Neural cell (in vitro differentiated cells): ENCODE data around the gene MEFV. TPM values are rescaled to one million over a fixed set of nuclear protein-coding genes. Genes with fewer than 3 reads are reported as not detected.
"Not testable (repeated sequence)": the region's sequence is repeated elsewhere in the genome, so short reads cannot be mapped to it uniquely, and the experiment has no call there.

ENCODE experiments used
- H2AFZ ChIP-seq: fragments of 200-600, 300-800 bp; sonication (generic), shearing (Covaris generic); 2 replicates; pipeline ENCODE4 v1.6.0; 2014; ENCODE audit warnings: low read depth, mild to moderate bottlenecking, antibody characterized with exemption, low read length, moderate library complexity
- H3F3A ChIP-seq: fragments of 200-600 bp; shearing (Covaris generic); 2 replicates; pipeline ENCODE4 v1.6.1; 2016; ENCODE audit warnings: mild to moderate bottlenecking, moderate library complexity, mixed read lengths, antibody characterized with exemption, low read length; ENCODE audit not compliant: insufficient read depth, poor library complexity, severe bottlenecking
- H3K27ac ChIP-seq: fragments of 200-600, 300-800 bp; sonication (generic), shearing (Covaris generic); 2 replicates; pipeline ENCODE4 v1.5.1; 2014; ENCODE audit warnings: mild to moderate bottlenecking, low read length, moderate library complexity
- H3K27me3 ChIP-seq: fragments of 300-800, 200-600 bp; sonication (generic), shearing (Covaris generic); 2 replicates; pipeline ENCODE4 v1.6.0; 2014; ENCODE audit warnings: mild to moderate bottlenecking, low read depth, low read length, moderate library complexity; ENCODE audit not compliant: insufficient read depth
- H3K36me3 ChIP-seq: fragments of 300-800, 200-600 bp; sonication (generic), shearing (Covaris generic); 2 replicates; pipeline ENCODE4 v1.5.1; 2014; ENCODE audit warnings: mild to moderate bottlenecking, antibody characterized with exemption, low read length, moderate library complexity; ENCODE audit not compliant: insufficient read depth
- H3K4me2 ChIP-seq: fragments of 300-800, 200-600 bp; sonication (generic), shearing (Covaris generic); 2 replicates; pipeline ENCODE4 v1.6.0; 2014; ENCODE audit warnings: mild to moderate bottlenecking, low read length
- H3K4me3 ChIP-seq: fragments of 300-800, 200-600 bp; sonication (generic), shearing (Covaris generic); 2 replicates; pipeline ENCODE4 v1.5.1; 2014; ENCODE audit warnings: mild to moderate bottlenecking, low read length, moderate library complexity
- H3K79me2 ChIP-seq: fragments of 200-600 bp; shearing (Covaris generic); replicated peaks from 2 replicates; pipeline ENCODE4 v1.6.0; 2014; ENCODE audit warnings: mild to moderate bottlenecking, low read length, moderate library complexity; ENCODE audit not compliant: insufficient read depth
- H3K9ac ChIP-seq: fragments of 300-800, 200-600 bp; sonication (generic), shearing (Covaris generic); 2 replicates; pipeline ENCODE4 v1.6.1; 2016; ENCODE audit warnings: mild to moderate bottlenecking, low read length, mixed read lengths
- H3K9me2 ChIP-seq: fragments of 200-600 bp; shearing (Covaris generic); 2 replicates; pipeline ENCODE4 v1.6.1; 2016; ENCODE audit warnings: mild to moderate bottlenecking, low read length, mixed read lengths; ENCODE audit not compliant: insufficient read depth
- H3K9me3 ChIP-seq: fragments of 200-600, 300-800 bp; sonication (generic), shearing (Covaris generic); 2 replicates; pipeline ENCODE4 v1.6.1; 2016; ENCODE audit warnings: mild to moderate bottlenecking, mixed run types, low read length, moderate library complexity, mixed read lengths
- H4K20me1 ChIP-seq: fragments of 200-600 bp; shearing (Covaris generic); 2 replicates; pipeline ENCODE4 v1.6.1; 2016; ENCODE audit warnings: mild to moderate bottlenecking, mixed run types; ENCODE audit not compliant: insufficient read depth
- CTCF ChIP-seq: fragments of 450-650 bp; IDR thresholded peaks from 2 replicates; pipeline ENCODE4 v1.5.1; 2014; ENCODE audit warnings: antibody characterized with exemption, mild to moderate bottlenecking, moderate library complexity; ENCODE audit not compliant: poor library complexity, severe bottlenecking
- EP300 ChIP-seq: fragments of 450-650 bp; conservative IDR thresholded peaks from 2 replicates; pipeline ENCODE4 v1.6.1; 2014; ENCODE audit warnings: antibody characterized with exemption, mild to moderate bottlenecking, moderate library complexity; ENCODE audit not compliant: poor library complexity, severe bottlenecking
- EZH2 ChIP-seq: fragments of 200-600, 300-800 bp; shearing (Covaris generic), sonication (generic); IDR thresholded peaks from 2 replicates; pipeline ENCODE4 v1.6.1; 2014; ENCODE audit warnings: antibody characterized with exemption, low read length, borderline replicate concordance, mild to moderate bottlenecking; ENCODE audit not compliant: insufficient read depth, poor library complexity, severe bottlenecking
- MXI1 ChIP-seq: fragments of 450-650 bp; conservative IDR thresholded peaks from 2 replicates; pipeline ENCODE4 v1.6.1; 2014; ENCODE audit warnings: antibody characterized with exemption, mild to moderate bottlenecking; ENCODE audit not compliant: poor library complexity, severe bottlenecking
- POLR2AphosphoS5 ChIP-seq: IDR thresholded peaks from 2 replicates; pipeline ENCODE4 v1.6.1; 2012
- RAD21 ChIP-seq: fragments of 450-650 bp; conservative IDR thresholded peaks from 2 replicates; pipeline ENCODE4 v1.6.1; 2014; ENCODE audit warnings: antibody characterized with exemption, mild to moderate bottlenecking, moderate library complexity
- REST ChIP-seq: IDR thresholded peaks from 2 replicates; pipeline ENCODE4 v1.6.1; 2012; ENCODE audit warnings: borderline replicate concordance
- SMC3 ChIP-seq: fragments of 450-650 bp; conservative IDR thresholded peaks from 2 replicates; pipeline ENCODE4 v1.6.1; 2014; ENCODE audit warnings: antibody characterized with exemption, mild to moderate bottlenecking, moderate library complexity; ENCODE audit not compliant: poor library complexity
- TAF1 ChIP-seq: IDR thresholded peaks from 2 replicates; pipeline ENCODE4 v1.6.1; 2012; ENCODE audit warnings: low read depth
- polyA plus RNA-seq: library from polyadenylated mRNA; depleted of rRNA; stranded (reverse); fragments of >200 nt; gene quantifications from 2 replicates; pipeline ENCODE4 v1.2.3, GENCODE V29; 2014

MEFV gene
- polyA plus RNA-seq, 1 donor from 2014 or later, result not detected

GRCh38 chr16:3202903-3203539 lies 53.4 kb downstream of the MEFV start:
- H3F3A ChIP-seq, result no peaks in the 10 kb centered on the region
- no peak overlapping the region for H3K4me3 ChIP-seq
- H3K4me2 ChIP-seq, result no peak overlapping the region
- no peaks in the 10 kb centered on the region for H3K9me3 ChIP-seq
- no peaks in the 10 kb centered on the region for H3K9me2 ChIP-seq
- H3K9ac ChIP-seq, result no peak overlapping the region
- peaks cover 17% of the 10 kb centered on the region for H3K27me3 ChIP-seq
- H2AFZ ChIP-seq, result no peak overlapping the region
- no peaks in the 10 kb centered on the region for H4K20me1 ChIP-seq
- no peaks in the 10 kb centered on the region for H3K36me3 ChIP-seq
- no peak overlapping the region for H3K27ac ChIP-seq
- TF ChIP-seq TAF1 (no peak), EP300 (no peak), MXI1 (no peak), SMC3 (no peak), EZH2 (no peak), CTCF (no peak), REST (no peak), POLR2AphosphoS5 (no peak), RAD21 (no peak)
- H3K79me2 ChIP-seq, result no peaks in the 10 kb centered on the region

- no peak for TF ChIP-seq TAF1
- no peak for TF ChIP-seq RAD21
- no peaks in the 10 kb centered on the region for H3K9me3 ChIP-seq
- no peaks in the 10 kb centered on the region for H3K79me2 ChIP-seq
- H4K20me1 ChIP-seq, result no peaks in the 10 kb centered on the region
- H2AFZ ChIP-seq, result no peak overlapping the region
- H3K4me3 ChIP-seq, result no peak overlapping the region
- H3K36me3 ChIP-seq, result no peaks in the 10 kb centered on the region
- H3K27me3 ChIP-seq, result peaks cover 33% of the 10 kb centered on the region
- no peak overlapping the region for H3K27ac ChIP-seq
- no peak overlapping the region for H3K9ac ChIP-seq
- H3F3A ChIP-seq, result no peaks in the 10 kb centered on the region
- H3K9me2 ChIP-seq, result no peaks in the 10 kb centered on the region
- H3K4me2 ChIP-seq, result no peak overlapping the region
These were observed 57.9 kb downstream of the MEFV start for GRCh38 chr16:3198334-3199072.

- H3F3A ChIP-seq, H3K27ac ChIP-seq, H4K20me1 ChIP-seq, H3K9me3 ChIP-seq, H3K4me2 ChIP-seq, H3K4me3 ChIP-seq, H3K36me3 ChIP-seq, H3K79me2 ChIP-seq, H2AFZ ChIP-seq, H3K9ac ChIP-seq, H3K9me2 ChIP-seq: not testable (repeated sequence)
- peaks cover 37% of the 10 kb centered on the region for H3K27me3 ChIP-seq
These were observed 58.6 kb downstream of the MEFV start for GRCh38 chr16:3197694-3198333.
